Thymus (tissue), 11 donors: ENCODE measurements around the gene DEAF1. TPM values are rescaled to one million over a fixed set of nuclear protein-coding genes. Genes with fewer than 3 reads are reported as not detected.

Experiments used
- DNase-seq, 9 donors: peaks; one replicate each; pipeline ENCODE4 v3.0.0-alpha.2; 2013; ENCODE audit warnings: low spot score in 9 of 9, low read depth in 6 of 9, missing footprints in 1 of 9
- H3K27ac ChIP-seq, 2 donors: one replicate each; pipeline ENCODE4 v1.5.1; 2013; ENCODE audit warnings: control low read depth in 1 of 2, low read depth in 1 of 2, low read length in 1 of 2, mild to moderate bottlenecking in 1 of 2, moderate library complexity in 1 of 2
- H3K27me3 ChIP-seq, 2 donors: one replicate each; pipeline ENCODE4 v1.5.1; 2013; ENCODE audit warnings: low read length in 1 of 2; ENCODE audit not compliant: control insufficient read depth in 2 of 2, insufficient read depth in 1 of 2
- H3K36me3 ChIP-seq, 2 donors: one replicate each; pipeline ENCODE4 v1.5.1; 2013; ENCODE audit warnings: low read length in 1 of 2, mild to moderate bottlenecking in 1 of 2, moderate library complexity in 1 of 2; ENCODE audit not compliant: control insufficient read depth in 2 of 2, insufficient read depth in 2 of 2
- H3K4me1 ChIP-seq, 2 donors: one replicate each; pipeline ENCODE4 v1.5.1; 2013; ENCODE audit warnings: low read length in 2 of 2; ENCODE audit not compliant: control insufficient read depth in 2 of 2, insufficient read depth in 2 of 2
- H3K4me3 ChIP-seq, 2 donors: one replicate each; pipeline ENCODE4 v1.5.1; 2013; ENCODE audit warnings: low read length in 2 of 2, control low read depth in 1 of 2, mild to moderate bottlenecking in 1 of 2
- H3K9me3 ChIP-seq, 2 donors: one replicate each; pipeline ENCODE4 v1.5.1; 2013; ENCODE audit warnings: low read length in 1 of 2, mild to moderate bottlenecking in 1 of 2; ENCODE audit not compliant: control insufficient read depth in 2 of 2, insufficient read depth in 1 of 2
- WGBS: extraction: QIAGEN DNeasy Blood & Tissue Kit; methylation state at CpG from one replicate; pipeline ENCODE4 v1.1.7; 2013; 5-methylcytosine and 5-hydroxymethylcytosine counted together
- polyA plus RNA-seq: library from polyadenylated mRNA; stranded (reverse); fragments of 200-250 nt; gene quantifications from one replicate; pipeline ENCODE4 v1.2.3, GENCODE V29; 2013
- total RNA-seq: library from RNA; stranded (reverse); fragments of 120-200 nt; gene quantifications from one replicate; pipeline ENCODE4 v1.2.4, GENCODE V29; 2013
- donor health status: healthy.

The DEAF1 gene
- total and polyA plus RNA-seq, 2 donors = 20.7 to 27.2 TPM

- Histone ChIP-seq H3K27ac (no peak overlapping the region), H3K4me3 (no peak overlapping the region)
- peak in 3 of 9 donors; percentile 19 to 60 (median 32) for DNase-seq
Observed at GRCh38 chr11:629237-629583, 65.8 kb downstream of the DEAF1 start.

GRCh38 chr11:628056-628455 lies 67.0 kb downstream of the DEAF1 start:
- Histone ChIP-seq H3K36me3 (no peaks in the 10 kb centered on the region), H3K9me3 (peaks cover 0 to 3% of the 10 kb centered on the region in 2 donors), H3K4me1 (peaks cover 0 to 13% of the 10 kb centered on the region in 2 donors), H3K27me3 (peaks cover 37 to 57% of the 10 kb centered on the region in 2 donors), H3K27ac (no peak overlapping the region), H3K4me3 (no peak overlapping the region)
- WGBS = 95% methylated on average over 31 of the region's 31 CpGs
- DNase-seq = no peak

More at GRCh38 chr11:629237-629583, 65.8 kb downstream of the DEAF1 start:
- Histone ChIP-seq H3K4me1 (peaks cover 0 to 13% of the 10 kb centered on the region in 2 donors), H3K9me3 (peaks cover 0 to 3% of the 10 kb centered on the region in 2 donors), H3K36me3 (no peaks in the 10 kb centered on the region), H3K27me3 (peaks cover 37 to 56% of the 10 kb centered on the region in 2 donors)
- WGBS = 9% methylated on average over 10 of the region's 10 CpGs

GRCh38 chr11:627308-627576 lies 67.8 kb downstream of the DEAF1 start:
- no peak for DNase-seq
- no peak overlapping the region for H3K4me3 ChIP-seq
- H3K4me1 ChIP-seq = peaks cover 0 to 13% of the 10 kb centered on the region in 2 donors
- WGBS = 14% methylated on average over 28 of the region's 28 CpGs
- H3K27me3 ChIP-seq = peaks cover 37 to 57% of the 10 kb centered on the region in 2 donors
- H3K9me3 ChIP-seq = peaks cover 0 to 3% of the 10 kb centered on the region in 2 donors
- no peak overlapping the region for H3K27ac ChIP-seq
- H3K36me3 ChIP-seq = no peaks in the 10 kb centered on the region

GRCh38 chr11:626475-627307 lies 68.3 kb downstream of the DEAF1 start, which contains the start of gene SCT:
Gene SCT (minus strand): TSS chr11:627181. CDS start chr11:627143, 38 bp downstream.
- Histone ChIP-seq H3K9me3 (peaks cover 0 to 3% of the 10 kb centered on the region in 2 donors), H3K27me3 (peaks cover 37 to 57% of the 10 kb centered on the region in 2 donors), H3K4me3 (no peak within 1 kb of the TSS), H3K27ac (no peak within 1 kb of the TSS), H3K4me1 (peaks cover 0 to 13% of the 10 kb centered on the region in 2 donors), H3K36me3 (no peaks in the 10 kb centered on the region)
- WGBS = 8% methylated on average over 72 of the region's 72 CpGs
- no peak for DNase-seq

- H3K4me3 ChIP-seq = no peak overlapping the region
- peaks cover 0 to 13% of the 10 kb centered on the region in 2 donors for H3K4me1 ChIP-seq
- H3K27me3 ChIP-seq = peaks cover 37 to 57% of the 10 kb centered on the region in 2 donors
- DNase-seq = no peak
- 89% methylated on average over 22 of the region's 22 CpGs for WGBS
- peaks cover 0 to 3% of the 10 kb centered on the region in 2 donors for H3K9me3 ChIP-seq
- H3K27ac ChIP-seq = no peak overlapping the region
- no peaks in the 10 kb centered on the region for H3K36me3 ChIP-seq
Observed at GRCh38 chr11:625636-626268, 69.3 kb downstream of the DEAF1 start.

- no peak for DNase-seq
- Histone ChIP-seq H3K27me3 (peaks cover 37 to 53% of the 10 kb centered on the region in 2 donors), H3K4me1 (peaks cover 0 to 13% of the 10 kb centered on the region in 2 donors), H3K36me3 (no peaks in the 10 kb centered on the region), H3K4me3 (no peak within 1 kb of the TSS), H3K27ac (no peak within 1 kb of the TSS), H3K9me3 (peaks cover 0 to 3% of the 10 kb centered on the region in 2 donors)
- WGBS = 96% methylated on average over 33 of the region's 33 CpGs
Observed at GRCh38 chr11:624705-625635, 70.1 kb downstream of the DEAF1 start, which contains the start of gene CDHR5. Gene CDHR5 (minus strand): TSS chr11:624955. CDS start chr11:624902, 53 bp downstream.

GRCh38 chr11:623999-624704 lies 70.9 kb downstream of the DEAF1 start:
- H3K27me3 ChIP-seq = peaks cover 35 to 44% of the 10 kb centered on the region in 2 donors
- no peak for DNase-seq
- peaks cover 0 to 13% of the 10 kb centered on the region in 2 donors for H3K4me1 ChIP-seq
- no peak overlapping the region for H3K27ac ChIP-seq
- 97% methylated on average over 25 of the region's 25 CpGs for WGBS
- H3K9me3 ChIP-seq = peaks cover 0 to 3% of the 10 kb centered on the region in 2 donors
- no peaks in the 10 kb centered on the region for H3K36me3 ChIP-seq
- no peak overlapping the region for H3K4me3 ChIP-seq

- DNase-seq = no peak
- Histone ChIP-seq H3K9me3 (peaks cover 0 to 3% of the 10 kb centered on the region in 2 donors), H3K4me1 (peaks cover 0 to 5% of the 10 kb centered on the region in 2 donors), H3K27me3 (peaks cover 32 to 37% of the 10 kb centered on the region in 2 donors), H3K4me3 (no peak overlapping the region), H3K27ac (no peak overlapping the region), H3K36me3 (peaks cover 0 to under 1% of the 10 kb centered on the region in 2 donors)
- WGBS = 95% methylated on average over 15 of the region's 15 CpGs
Observed at GRCh38 chr11:623349-623869, 71.6 kb downstream of the DEAF1 start.
